HG03354 (cell line): ENCODE results near the gene RYR3.

ENCODE experiments used
- ATAC-seq: cut with Tn5 transposase; IDR thresholded peaks from one replicate; pipeline ENCODE4 v1.9.1; 2021; ENCODE audit warnings: mild to moderate bottlenecking; ENCODE audit not compliant: unreplicated experiment, poor library complexity, severe bottlenecking

RYR3 gene

GRCh38 chr15:33671456-33671855 is 360.7 kb downstream of the RYR3 start:
- peak; percentile 92 for ATAC-seq

GRCh38 chr15:33675246-33675645 is 364.5 kb downstream of the RYR3 start:
- ATAC-seq: no peak

DNA sequence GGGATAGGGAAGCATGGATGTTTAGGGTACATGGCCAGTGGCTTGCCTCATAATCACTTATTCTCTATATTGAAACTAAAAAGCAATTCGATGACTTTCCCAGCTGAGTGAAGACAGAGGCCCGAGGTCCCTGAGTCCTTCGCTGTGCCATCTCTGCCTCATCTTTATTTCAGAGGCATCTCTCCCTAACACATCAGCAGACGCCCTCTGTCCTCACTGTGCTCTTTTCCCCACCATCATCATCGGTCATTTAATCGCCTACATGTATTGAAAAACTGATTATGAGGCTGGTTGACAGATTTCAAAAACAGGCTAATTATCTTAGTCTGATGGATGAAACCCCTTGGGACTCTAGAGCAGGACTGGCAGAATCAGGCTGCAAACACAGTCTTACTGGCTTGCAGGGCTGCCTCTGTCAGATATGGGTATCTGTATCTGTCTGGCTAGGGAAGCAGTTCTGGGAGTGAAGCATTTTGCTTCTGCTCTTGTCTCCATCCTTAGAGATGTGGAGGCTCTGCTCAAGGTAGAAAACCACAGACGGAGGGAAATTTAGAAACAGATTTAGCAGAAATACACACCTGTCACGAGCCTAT is 366.6 kb downstream of the RYR3 start:
- no peak for ATAC-seq

- ATAC-seq: no peak
Measured at GRCh38 chr15:33678176-33678575, 367.4 kb downstream of the RYR3 start.

GRCh38 chr15:33678602-33679001 is 367.8 kb downstream of the RYR3 start:
- no peak for ATAC-seq

GRCh38 chr15:33679061-33679460 is 368.3 kb downstream of the RYR3 start:
- ATAC-seq: no peak

GRCh38 chr15:33680336-33680735 is 369.6 kb downstream of the RYR3 start:
- no peak for ATAC-seq

DNA sequence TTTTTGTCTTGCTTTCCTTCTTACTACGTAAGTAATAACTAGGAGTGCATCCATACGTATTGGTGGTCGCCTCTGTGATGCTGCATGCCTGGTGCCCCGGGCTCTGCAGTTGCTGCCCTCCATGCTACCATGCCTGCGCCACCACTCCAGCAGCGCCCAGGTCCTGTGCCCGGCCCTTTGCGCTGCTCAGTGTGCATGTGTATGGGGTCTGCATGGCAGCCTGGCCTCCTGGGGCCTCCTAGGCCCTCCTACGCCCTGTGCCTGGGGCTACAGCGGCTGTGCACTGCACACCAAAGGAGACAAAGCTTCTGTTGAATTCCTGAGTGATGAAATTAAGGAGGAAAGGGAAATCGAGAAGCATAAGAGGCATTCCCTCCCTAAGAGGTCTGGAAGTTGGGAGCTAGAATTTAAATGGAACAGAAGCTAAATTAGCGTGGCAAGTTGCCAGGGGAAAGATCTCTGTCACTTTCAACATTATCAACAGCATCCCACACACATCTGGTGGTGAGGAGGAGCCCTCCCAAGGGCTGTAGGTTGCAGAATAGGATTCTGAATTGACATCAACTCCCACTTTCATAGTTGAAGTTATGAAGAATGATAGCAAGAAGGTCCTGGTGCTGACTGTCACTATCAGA is 382.5 kb downstream of the RYR3 start:
- ATAC-seq: no peak

GRCh38 chr15:33698126-33698525 is 387.4 kb downstream of the RYR3 start:
- no peak for ATAC-seq

DNA sequence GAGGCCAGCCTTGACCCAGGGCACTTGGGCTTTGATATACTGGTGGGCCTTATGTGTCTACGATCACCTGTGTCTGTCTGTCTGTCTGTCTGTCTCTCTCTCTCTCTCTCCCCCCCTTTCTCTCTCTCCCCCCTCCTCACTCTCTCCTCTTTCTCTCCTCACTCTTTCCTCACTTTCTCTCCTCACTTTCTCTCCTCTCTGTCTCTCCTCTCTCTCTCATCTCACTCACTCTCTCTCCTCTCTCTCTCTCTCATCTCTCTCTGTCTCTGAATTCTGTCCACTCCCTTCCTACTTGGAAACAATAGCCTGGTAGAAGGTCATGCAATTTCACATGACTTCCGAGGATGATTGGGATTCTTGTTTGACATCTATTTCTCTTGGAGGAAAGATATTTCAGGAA is 388.4 kb downstream of the RYR3 start:
- no peak for ATAC-seq

DNA sequence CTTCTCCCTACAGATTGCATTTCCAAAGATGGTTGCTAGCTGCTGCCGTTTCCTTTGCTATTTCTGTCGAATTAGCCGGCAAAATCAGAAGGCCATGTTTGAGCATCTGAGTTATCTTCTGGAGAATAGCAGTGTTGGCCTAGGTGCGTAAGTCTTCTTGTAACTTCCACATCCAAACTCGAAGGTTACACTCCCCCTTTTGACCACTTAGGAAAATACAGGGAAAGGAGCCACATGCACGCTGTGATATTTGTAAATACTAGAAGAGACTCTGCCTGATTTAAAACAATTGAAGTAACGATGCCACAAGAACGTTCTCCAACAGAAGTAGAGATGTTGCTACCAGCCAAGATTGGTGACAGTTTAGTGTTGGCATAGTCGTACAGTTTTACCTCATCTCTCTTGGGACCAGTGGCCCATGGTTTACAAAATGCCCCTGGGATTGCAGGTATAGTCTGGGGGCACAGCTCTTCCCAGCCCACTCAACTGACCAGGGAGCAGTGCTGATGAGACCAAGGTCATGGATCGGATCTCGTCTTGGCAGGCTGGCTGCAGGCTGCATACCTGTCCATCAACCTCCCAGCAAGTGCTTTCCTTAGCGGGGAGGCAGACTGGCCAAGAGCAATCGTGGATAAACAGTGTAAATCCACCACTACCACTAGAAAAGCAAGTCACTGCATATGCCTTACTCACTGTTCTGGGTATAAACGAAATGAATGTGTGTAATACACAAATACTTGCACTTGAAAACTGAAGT is 389.1 kb downstream of the RYR3 start:
- no peak for ATAC-seq

DNA sequence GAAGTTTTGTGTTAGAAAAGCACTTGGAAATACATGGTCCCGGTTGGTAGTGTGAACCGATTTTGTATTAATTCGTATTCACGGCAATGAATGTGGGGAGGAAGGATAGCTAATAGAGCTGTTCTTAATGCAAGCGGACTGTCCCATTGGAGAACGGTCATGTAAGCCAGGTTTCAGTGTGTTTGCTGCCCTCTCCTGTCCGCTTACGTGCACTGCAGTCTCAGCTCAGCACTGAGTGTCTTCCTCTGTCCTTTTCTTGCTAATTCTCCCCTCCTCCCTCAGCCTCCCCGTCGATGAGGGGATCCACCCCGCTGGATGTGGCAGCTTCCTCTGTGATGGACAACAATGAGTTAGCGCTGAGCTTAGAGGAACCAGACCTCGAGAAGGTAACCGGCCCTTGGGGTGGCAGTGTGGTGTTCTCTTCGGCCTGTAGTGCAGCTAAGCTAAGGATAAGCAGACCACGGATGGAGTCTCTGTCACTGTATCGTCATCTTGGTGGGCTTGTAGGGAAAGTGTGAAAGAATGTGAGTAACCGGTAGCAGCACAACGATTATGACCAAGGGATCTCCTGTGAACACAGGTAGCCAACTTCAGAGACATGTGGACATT is 390.0 kb downstream of the RYR3 start:
- peak; percentile 88 for ATAC-seq

DNA sequence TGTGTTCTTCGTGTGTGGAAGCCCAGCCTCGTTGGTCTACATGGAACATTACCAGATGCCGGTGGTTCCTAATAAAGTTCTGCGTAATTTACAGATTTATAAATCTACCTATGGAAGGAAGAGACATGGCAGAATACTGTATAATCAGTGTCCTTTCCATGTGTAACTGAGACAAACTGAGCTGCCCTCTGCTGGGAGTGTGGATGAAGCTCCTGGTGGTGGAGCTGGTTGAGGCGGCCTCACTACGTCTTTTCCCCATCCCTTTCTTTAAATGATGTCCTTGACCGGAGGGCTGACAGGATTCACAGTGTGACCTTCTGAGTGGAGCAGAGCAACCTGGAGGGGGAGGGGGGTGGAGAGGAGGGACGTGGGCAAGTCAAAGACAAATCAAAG is 390.5 kb downstream of the RYR3 start:
- ATAC-seq: no peak

DNA sequence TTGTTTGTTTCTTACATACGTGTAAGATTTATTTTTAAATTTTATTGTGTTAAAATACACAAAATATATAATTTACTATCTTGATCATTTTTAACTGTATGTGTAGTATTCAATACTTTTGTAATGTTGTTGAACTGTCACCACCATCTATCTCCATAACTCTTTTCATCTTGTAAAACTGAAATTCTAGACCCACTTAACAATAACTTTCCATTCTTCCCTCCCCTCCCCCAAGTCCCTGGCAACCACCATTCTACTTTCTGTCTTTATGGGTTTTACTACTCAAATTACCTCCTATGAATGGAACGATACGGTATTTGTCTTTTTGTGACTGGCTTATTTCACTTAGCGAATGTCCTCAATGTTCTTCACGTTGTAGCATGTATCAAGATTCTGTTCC is 395.4 kb downstream of the RYR3 start:
- ATAC-seq: no peak

GRCh38 chr15:33710748-33711147 is 400.0 kb downstream of the RYR3 start:
- ATAC-seq: no peak

DNA sequence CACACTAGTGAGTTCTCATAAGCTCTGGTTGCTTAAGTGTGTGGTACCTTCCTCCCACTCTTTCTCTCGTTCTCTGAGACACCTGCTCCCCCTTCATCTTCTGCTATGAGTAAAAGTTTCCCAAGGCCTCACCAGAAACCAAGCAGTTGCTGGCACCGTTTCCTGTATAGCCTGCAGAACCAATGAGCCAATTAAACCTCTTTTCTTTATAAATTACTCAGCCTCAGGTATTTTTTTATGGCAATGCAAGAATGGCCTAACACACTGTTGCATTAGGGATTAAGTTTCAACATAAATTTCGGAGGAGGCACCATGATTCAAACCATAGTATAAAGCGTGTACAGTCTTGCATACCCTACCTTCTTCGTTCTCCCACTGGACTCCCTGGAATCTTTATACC is 405.3 kb downstream of the RYR3 start:
- no peak for ATAC-seq

DNA sequence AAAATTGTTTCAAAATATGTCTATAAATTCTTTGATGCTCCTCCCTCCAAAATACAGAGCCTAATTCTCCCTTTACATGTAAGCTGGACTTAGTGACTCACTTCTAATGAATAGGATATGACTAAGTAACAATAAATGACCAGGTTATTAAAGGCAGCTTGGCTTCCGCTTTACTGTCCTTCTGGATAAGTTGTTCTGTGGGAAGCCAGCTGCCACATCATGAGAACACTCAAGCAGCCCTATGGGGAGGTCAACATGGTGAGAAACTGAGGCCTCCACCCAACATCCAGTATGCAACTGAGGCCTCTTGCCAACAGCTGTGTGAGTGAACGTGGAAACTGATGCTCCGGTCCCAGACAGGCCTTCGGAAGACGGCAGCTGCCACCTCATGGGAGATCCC is 410.2 kb downstream of the RYR3 start:
- ATAC-seq: no peak

DNA sequence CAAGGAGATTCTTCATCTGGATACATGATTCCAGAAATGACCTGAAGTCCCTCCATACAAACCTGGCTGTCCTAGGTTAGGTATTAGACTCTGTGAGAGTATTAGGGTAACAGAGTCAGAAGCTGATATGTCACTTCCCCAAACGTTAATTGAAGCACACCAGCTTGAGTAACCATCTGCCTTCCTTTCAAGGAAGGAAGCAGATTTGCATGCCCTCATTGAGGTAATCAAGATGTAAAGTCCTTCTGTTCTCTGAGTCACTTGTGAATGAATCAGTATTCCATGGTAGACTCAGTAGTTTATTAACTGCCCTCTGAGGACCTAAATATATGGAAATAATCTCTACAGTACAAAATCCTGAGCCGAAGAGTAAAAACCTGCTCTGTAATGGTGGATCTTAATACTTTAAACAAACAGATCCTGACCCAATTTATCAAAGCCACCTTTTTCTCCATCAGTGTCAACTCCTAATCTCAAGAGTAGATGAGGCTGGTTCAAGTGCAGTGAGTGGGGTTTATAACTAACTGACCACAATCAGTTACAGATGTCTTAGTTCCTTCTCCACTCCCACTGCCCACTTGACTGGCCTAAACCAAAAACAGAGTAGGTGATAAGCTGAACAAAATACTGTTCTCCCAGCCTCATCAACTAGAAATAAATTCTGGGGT is 411.4 kb downstream of the RYR3 start:
- ATAC-seq: peak; percentile 97

DNA sequence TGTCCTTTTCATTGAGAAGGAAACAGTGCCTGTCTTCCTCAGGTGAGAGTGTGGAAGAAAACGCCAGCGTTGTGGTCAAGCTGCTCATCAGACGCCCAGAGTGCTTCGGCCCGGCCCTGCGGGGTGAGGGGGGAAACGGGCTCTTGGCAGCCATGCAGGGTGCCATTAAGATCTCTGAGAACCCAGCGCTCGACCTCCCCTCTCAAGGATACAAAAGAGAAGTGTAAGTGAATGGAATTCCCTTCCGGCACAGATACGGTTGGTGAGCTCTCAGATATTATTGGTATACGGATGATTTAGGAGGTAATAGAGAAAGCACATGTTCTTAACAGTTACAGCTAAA is 411.9 kb downstream of the RYR3 start:
- ATAC-seq: no peak

DNA sequence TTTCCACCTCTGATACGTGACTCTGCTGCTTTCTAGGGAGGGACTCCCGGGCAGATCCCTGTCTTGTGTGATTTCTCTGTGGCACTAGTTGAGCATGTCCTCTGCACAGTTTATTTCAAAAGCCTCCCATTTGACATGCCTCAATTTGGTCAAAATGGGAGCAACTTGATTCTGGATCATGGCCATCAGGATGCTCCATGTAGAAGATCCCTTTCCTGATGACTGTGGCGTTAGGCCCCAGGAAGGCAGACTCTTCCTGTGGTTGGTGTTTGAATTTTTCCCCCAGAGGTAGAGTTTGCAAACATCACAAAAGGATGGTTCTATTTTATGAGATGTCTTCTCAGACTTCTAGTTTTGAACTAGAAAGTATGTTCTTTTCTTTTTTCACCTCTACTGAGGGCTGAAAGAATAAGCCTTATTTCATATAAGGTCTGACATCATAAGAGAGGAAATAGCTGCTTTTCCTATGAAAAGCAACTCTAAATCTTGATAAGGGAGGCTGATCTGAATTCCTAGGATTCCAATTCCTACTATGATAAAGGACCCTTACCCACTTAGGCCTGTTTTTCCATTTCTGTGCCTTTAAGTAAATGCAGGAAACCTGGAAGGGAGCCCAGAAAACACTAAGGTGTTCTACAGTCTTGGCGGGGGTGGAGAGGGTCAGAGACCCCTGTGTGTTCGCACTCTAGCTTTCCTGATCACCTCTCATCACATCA is 413.7 kb downstream of the RYR3 start:
- ATAC-seq: no peak
